Neural cell (in vitro differentiated cells): ENCODE data around the gene ESYT2. TPM values are rescaled to one million over a fixed set of nuclear protein-coding genes. Genes with fewer than 3 reads are reported as not detected.

ENCODE experiments used
- H2AFZ ChIP-seq: fragments of 200-600, 300-800 bp; sonication (generic), shearing (Covaris generic); 2 replicates; pipeline ENCODE4 v1.6.0; 2014; ENCODE audit warnings: low read depth, mild to moderate bottlenecking, antibody characterized with exemption, low read length, moderate library complexity
- H3F3A ChIP-seq: fragments of 200-600 bp; shearing (Covaris generic); 2 replicates; pipeline ENCODE4 v1.6.1; 2016; ENCODE audit warnings: mild to moderate bottlenecking, moderate library complexity, mixed read lengths, antibody characterized with exemption, low read length; ENCODE audit not compliant: insufficient read depth, poor library complexity, severe bottlenecking
- H3K27ac ChIP-seq: fragments of 200-600, 300-800 bp; sonication (generic), shearing (Covaris generic); 2 replicates; pipeline ENCODE4 v1.5.1; 2014; ENCODE audit warnings: mild to moderate bottlenecking, low read length, moderate library complexity
- H3K27me3 ChIP-seq: fragments of 300-800, 200-600 bp; sonication (generic), shearing (Covaris generic); 2 replicates; pipeline ENCODE4 v1.6.0; 2014; ENCODE audit warnings: mild to moderate bottlenecking, low read depth, low read length, moderate library complexity; ENCODE audit not compliant: insufficient read depth
- H3K36me3 ChIP-seq: fragments of 300-800, 200-600 bp; sonication (generic), shearing (Covaris generic); 2 replicates; pipeline ENCODE4 v1.5.1; 2014; ENCODE audit warnings: mild to moderate bottlenecking, antibody characterized with exemption, low read length, moderate library complexity; ENCODE audit not compliant: insufficient read depth
- H3K4me2 ChIP-seq: fragments of 300-800, 200-600 bp; sonication (generic), shearing (Covaris generic); 2 replicates; pipeline ENCODE4 v1.6.0; 2014; ENCODE audit warnings: mild to moderate bottlenecking, low read length
- H3K4me3 ChIP-seq: fragments of 300-800, 200-600 bp; sonication (generic), shearing (Covaris generic); 2 replicates; pipeline ENCODE4 v1.5.1; 2014; ENCODE audit warnings: mild to moderate bottlenecking, low read length, moderate library complexity
- H3K79me2 ChIP-seq: fragments of 200-600 bp; shearing (Covaris generic); replicated peaks from 2 replicates; pipeline ENCODE4 v1.6.0; 2014; ENCODE audit warnings: mild to moderate bottlenecking, low read length, moderate library complexity; ENCODE audit not compliant: insufficient read depth
- H3K9ac ChIP-seq: fragments of 300-800, 200-600 bp; sonication (generic), shearing (Covaris generic); 2 replicates; pipeline ENCODE4 v1.6.1; 2016; ENCODE audit warnings: mild to moderate bottlenecking, low read length, mixed read lengths
- H3K9me2 ChIP-seq: fragments of 200-600 bp; shearing (Covaris generic); 2 replicates; pipeline ENCODE4 v1.6.1; 2016; ENCODE audit warnings: mild to moderate bottlenecking, low read length, mixed read lengths; ENCODE audit not compliant: insufficient read depth
- H3K9me3 ChIP-seq: fragments of 200-600, 300-800 bp; sonication (generic), shearing (Covaris generic); 2 replicates; pipeline ENCODE4 v1.6.1; 2016; ENCODE audit warnings: mild to moderate bottlenecking, mixed run types, low read length, moderate library complexity, mixed read lengths
- H4K20me1 ChIP-seq: fragments of 200-600 bp; shearing (Covaris generic); 2 replicates; pipeline ENCODE4 v1.6.1; 2016; ENCODE audit warnings: mild to moderate bottlenecking, mixed run types; ENCODE audit not compliant: insufficient read depth
- EP300 ChIP-seq: fragments of 450-650 bp; conservative IDR thresholded peaks from 2 replicates; pipeline ENCODE4 v1.6.1; 2014; ENCODE audit warnings: antibody characterized with exemption, mild to moderate bottlenecking, moderate library complexity; ENCODE audit not compliant: poor library complexity, severe bottlenecking
- EZH2 ChIP-seq: fragments of 200-600, 300-800 bp; shearing (Covaris generic), sonication (generic); IDR thresholded peaks from 2 replicates; pipeline ENCODE4 v1.6.1; 2014; ENCODE audit warnings: antibody characterized with exemption, low read length, borderline replicate concordance, mild to moderate bottlenecking; ENCODE audit not compliant: insufficient read depth, poor library complexity, severe bottlenecking
- MXI1 ChIP-seq: fragments of 450-650 bp; conservative IDR thresholded peaks from 2 replicates; pipeline ENCODE4 v1.6.1; 2014; ENCODE audit warnings: antibody characterized with exemption, mild to moderate bottlenecking; ENCODE audit not compliant: poor library complexity, severe bottlenecking
- POLR2AphosphoS5 ChIP-seq: IDR thresholded peaks from 2 replicates; pipeline ENCODE4 v1.6.1; 2012
- RAD21 ChIP-seq: fragments of 450-650 bp; conservative IDR thresholded peaks from 2 replicates; pipeline ENCODE4 v1.6.1; 2014; ENCODE audit warnings: antibody characterized with exemption, mild to moderate bottlenecking, moderate library complexity
- SMC3 ChIP-seq: fragments of 450-650 bp; conservative IDR thresholded peaks from 2 replicates; pipeline ENCODE4 v1.6.1; 2014; ENCODE audit warnings: antibody characterized with exemption, mild to moderate bottlenecking, moderate library complexity; ENCODE audit not compliant: poor library complexity
- TAF1 ChIP-seq: IDR thresholded peaks from 2 replicates; pipeline ENCODE4 v1.6.1; 2012; ENCODE audit warnings: low read depth
- polyA plus RNA-seq: library from polyadenylated mRNA; depleted of rRNA; stranded (reverse); fragments of >200 nt; gene quantifications from 2 replicates; pipeline ENCODE4 v1.2.3, GENCODE V29; 2014
- TF ChIP-seq, protein P1 (sequence below): fragments of 450-650 bp; IDR thresholded peaks from 2 replicates; pipeline ENCODE4 v1.5.1; 2014; ENCODE audit warnings: antibody characterized with exemption, mild to moderate bottlenecking, moderate library complexity; ENCODE audit not compliant: poor library complexity, severe bottlenecking
- TF ChIP-seq, protein P2 (sequence below): IDR thresholded peaks from 2 replicates; pipeline ENCODE4 v1.6.1; 2012; ENCODE audit warnings: borderline replicate concordance

Gene ESYT2
- polyA plus RNA-seq, 1 donor from 2014 or later, result 23.8 TPM

DNA sequence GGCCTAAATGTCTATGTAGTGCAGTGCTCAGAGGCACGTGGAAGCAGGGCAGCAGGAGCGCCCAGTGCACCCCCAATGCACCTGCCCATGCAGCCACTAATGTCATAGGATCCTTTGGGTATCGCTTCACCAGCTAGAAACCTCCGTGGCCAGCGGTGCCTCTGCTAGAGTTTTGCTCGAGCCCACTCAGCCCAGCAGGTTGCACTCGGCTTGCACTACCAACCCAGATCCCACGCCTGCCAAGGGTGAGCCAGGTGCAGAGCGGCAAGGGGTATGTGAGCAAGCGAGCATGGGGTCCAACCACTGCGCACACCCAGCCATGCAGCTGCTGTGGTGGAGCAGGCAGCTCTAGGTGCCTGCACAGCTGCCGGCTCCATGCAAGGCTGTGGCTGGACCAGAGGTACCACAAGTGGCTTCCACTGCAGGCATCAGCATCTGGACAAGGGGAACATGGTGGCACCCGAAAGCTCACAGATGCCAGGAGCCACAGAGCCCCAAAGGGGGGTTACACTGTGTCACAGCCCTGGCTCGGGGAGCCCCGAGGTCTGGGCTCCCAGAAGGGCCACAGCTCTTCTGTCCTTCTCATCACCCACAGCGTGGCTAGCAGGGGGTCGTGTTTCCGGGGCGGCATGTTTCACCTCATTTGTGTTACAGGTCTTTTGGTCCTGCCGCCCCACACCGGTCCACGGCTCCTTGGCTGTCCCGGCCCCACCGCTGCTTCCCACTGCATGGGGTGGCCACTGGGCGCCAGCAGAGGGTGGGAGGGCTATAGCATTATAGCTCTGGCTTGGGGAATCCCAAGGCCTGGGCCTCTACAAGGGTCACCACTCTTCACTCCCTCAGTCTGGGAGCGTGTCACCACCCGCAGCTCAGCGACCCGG lies 122.4 kb downstream of the ESYT2 start:
- Histone ChIP-seq H3K9me2 (no peaks in the 10 kb centered on the region), H3K4me2 (no peak overlapping the region), H3K79me2 (peaks cover 18% of the 10 kb centered on the region), H3K4me3 (no peak overlapping the region), H3F3A (no peaks in the 10 kb centered on the region), H3K27ac (no peak overlapping the region), H3K36me3 (no peaks in the 10 kb centered on the region), H4K20me1 (no peaks in the 10 kb centered on the region), H3K9ac (no peak overlapping the region), H2AFZ (no peak overlapping the region), H3K27me3 (no peaks in the 10 kb centered on the region), H3K9me3 (no peaks in the 10 kb centered on the region)
- TF ChIP-seq, protein P1, sequence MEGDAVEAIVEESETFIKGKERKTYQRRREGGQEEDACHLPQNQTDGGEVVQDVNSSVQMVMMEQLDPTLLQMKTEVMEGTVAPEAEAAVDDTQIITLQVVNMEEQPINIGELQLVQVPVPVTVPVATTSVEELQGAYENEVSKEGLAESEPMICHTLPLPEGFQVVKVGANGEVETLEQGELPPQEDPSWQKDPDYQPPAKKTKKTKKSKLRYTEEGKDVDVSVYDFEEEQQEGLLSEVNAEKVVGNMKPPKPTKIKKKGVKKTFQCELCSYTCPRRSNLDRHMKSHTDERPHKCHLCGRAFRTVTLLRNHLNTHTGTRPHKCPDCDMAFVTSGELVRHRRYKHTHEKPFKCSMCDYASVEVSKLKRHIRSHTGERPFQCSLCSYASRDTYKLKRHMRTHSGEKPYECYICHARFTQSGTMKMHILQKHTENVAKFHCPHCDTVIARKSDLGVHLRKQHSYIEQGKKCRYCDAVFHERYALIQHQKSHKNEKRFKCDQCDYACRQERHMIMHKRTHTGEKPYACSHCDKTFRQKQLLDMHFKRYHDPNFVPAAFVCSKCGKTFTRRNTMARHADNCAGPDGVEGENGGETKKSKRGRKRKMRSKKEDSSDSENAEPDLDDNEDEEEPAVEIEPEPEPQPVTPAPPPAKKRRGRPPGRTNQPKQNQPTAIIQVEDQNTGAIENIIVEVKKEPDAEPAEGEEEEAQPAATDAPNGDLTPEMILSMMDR, result no peak
- TF ChIP-seq RAD21 (no peak), POLR2AphosphoS5 (no peak), EZH2 (no peak), TAF1 (no peak), MXI1 (no peak), EP300 (no peak), SMC3 (no peak)
- TF ChIP-seq, protein P2, sequence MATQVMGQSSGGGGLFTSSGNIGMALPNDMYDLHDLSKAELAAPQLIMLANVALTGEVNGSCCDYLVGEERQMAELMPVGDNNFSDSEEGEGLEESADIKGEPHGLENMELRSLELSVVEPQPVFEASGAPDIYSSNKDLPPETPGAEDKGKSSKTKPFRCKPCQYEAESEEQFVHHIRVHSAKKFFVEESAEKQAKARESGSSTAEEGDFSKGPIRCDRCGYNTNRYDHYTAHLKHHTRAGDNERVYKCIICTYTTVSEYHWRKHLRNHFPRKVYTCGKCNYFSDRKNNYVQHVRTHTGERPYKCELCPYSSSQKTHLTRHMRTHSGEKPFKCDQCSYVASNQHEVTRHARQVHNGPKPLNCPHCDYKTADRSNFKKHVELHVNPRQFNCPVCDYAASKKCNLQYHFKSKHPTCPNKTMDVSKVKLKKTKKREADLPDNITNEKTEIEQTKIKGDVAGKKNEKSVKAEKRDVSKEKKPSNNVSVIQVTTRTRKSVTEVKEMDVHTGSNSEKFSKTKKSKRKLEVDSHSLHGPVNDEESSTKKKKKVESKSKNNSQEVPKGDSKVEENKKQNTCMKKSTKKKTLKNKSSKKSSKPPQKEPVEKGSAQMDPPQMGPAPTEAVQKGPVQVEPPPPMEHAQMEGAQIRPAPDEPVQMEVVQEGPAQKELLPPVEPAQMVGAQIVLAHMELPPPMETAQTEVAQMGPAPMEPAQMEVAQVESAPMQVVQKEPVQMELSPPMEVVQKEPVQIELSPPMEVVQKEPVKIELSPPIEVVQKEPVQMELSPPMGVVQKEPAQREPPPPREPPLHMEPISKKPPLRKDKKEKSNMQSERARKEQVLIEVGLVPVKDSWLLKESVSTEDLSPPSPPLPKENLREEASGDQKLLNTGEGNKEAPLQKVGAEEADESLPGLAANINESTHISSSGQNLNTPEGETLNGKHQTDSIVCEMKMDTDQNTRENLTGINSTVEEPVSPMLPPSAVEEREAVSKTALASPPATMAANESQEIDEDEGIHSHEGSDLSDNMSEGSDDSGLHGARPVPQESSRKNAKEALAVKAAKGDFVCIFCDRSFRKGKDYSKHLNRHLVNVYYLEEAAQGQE, result no peak

DNA sequence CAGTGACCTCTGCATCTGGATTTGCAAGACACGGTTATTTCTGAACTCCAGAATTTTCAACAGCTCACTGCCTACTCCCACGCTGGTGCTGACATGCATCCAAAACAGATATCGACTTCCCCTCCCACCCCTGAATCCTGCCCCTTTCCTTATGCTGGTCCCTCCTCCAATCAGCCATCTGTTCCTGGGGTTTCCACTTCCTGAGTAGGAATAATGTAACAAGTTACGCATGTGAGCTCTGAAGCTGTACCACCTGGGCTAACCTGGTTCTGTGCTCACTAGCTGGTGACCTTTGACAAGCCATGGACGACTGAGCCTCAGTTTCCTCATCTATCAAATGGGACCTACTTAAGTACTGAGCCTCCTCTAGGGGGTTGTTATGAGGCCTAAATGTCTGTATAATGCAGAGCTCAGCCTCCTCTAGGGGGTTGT lies 123.0 kb downstream of the ESYT2 start:
- Histone ChIP-seq H3K4me3 (no peak overlapping the region), H4K20me1 (no peaks in the 10 kb centered on the region), H3K27ac (no peak overlapping the region), H3K27me3 (no peaks in the 10 kb centered on the region), H3K4me2 (no peak overlapping the region), H3K9me3 (no peaks in the 10 kb centered on the region), H3K9me2 (no peaks in the 10 kb centered on the region), H3K36me3 (no peaks in the 10 kb centered on the region), H3K79me2 (peaks cover 19% of the 10 kb centered on the region), H2AFZ (no peak overlapping the region), H3F3A (no peaks in the 10 kb centered on the region), H3K9ac (no peak overlapping the region)
- no peak for TF ChIP-seq RAD21
- TF ChIP-seq, protein P2, result no peak
- TF ChIP-seq, protein P1, result no peak
